ENCODE measurements around the gene ING2. TPM values are rescaled to one million over a fixed set of nuclear protein-coding genes. Genes with fewer than 3 reads are reported as not detected.

The ING2 gene
- total and polyA plus RNA-seq, 7 donors: 8.6 to 29.8 (median 11.1) TPM

DNA sequence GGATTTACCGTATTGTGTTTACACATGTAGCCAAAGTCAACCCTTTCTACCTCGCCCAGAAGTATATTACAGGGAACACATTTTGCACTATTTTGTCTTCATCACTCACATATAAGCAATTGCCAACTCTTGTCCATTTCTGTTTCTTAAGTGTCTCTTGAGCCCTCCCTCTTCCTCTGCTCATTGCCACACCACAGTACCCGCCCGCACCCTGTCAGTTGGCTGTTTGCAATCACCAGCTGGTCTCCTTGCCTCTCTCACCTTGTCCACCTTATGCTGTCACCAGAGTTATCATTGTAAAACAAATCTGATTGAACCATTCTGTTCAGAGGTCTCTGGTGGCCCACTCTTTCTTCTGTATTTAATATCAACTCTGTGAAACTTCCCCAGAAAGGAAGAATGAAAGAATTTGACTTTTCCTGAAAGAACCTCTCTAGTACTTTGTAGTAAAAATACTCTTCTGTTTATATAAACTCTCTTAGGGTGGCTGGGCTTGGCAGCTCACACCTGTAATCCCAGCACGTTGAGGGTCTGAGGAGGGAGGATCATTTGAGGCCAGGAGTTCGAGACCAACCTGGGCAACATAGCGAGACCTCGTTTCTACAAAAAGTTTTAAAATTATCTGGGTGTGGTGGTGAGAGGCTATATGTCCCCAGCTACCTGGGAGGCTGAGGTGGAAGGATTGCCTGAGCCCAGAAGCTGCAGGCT lies 50.2 kb downstream of the ING2 start:
- H3K4me3 ChIP-seq: no peak overlapping the region
- no peak for DNase-seq
- TF ChIP-seq, protein P1, sequence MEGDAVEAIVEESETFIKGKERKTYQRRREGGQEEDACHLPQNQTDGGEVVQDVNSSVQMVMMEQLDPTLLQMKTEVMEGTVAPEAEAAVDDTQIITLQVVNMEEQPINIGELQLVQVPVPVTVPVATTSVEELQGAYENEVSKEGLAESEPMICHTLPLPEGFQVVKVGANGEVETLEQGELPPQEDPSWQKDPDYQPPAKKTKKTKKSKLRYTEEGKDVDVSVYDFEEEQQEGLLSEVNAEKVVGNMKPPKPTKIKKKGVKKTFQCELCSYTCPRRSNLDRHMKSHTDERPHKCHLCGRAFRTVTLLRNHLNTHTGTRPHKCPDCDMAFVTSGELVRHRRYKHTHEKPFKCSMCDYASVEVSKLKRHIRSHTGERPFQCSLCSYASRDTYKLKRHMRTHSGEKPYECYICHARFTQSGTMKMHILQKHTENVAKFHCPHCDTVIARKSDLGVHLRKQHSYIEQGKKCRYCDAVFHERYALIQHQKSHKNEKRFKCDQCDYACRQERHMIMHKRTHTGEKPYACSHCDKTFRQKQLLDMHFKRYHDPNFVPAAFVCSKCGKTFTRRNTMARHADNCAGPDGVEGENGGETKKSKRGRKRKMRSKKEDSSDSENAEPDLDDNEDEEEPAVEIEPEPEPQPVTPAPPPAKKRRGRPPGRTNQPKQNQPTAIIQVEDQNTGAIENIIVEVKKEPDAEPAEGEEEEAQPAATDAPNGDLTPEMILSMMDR (IDR thresholded peaks at IDR 0.05): no peak
- TF ChIP-seq POLR2A (IDR thresholded peaks at IDR 0.05): no peak
- no peak for TF ChIP-seq EP300 (IDR thresholded peaks at IDR 0.05)
- no peak for TF ChIP-seq POLR2AphosphoS5 (IDR thresholded peaks at IDR 0.05)
- H3K4me1 ChIP-seq: no peaks in the 10 kb centered on the region
- H3K9me3 ChIP-seq: no peaks in the 10 kb centered on the region
- WGBS, 2 donors: 34 to 62% methylated on average over 8 of the region's 8 CpGs
- no peaks in the 10 kb centered on the region for H3K36me3 ChIP-seq
- intact Hi-C loops (cut with DNase I): no loop called here
- peaks cover 0 to 8% (median 0%) of the 10 kb centered on the region in 3 donors for H3K27me3 ChIP-seq
- no peak overlapping the region for H3K27ac ChIP-seq

DNA sequence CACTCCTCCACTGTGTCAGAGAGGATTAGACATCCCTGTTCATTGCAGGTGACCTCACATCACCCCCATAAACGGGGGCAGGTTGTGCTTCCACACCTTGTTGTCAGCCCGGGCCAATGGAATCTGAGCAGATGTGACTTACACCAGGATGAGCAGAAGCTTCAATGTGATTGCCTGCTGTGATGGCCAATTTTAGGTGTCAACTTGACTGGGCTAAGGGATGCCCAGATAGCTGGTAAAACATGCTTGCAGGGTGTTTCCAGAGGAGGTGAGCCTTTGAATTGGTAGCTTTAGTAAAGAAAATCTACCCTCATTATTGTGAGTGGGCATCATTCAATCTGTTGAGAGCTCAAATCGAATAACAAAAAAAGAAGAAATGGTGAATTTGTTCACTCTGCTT lies 52.1 kb downstream of the ING2 start:
- no peaks in the 10 kb centered on the region for H3K4me1 ChIP-seq
- H3K27me3 ChIP-seq: no peaks in the 10 kb centered on the region
- no peak overlapping the region for H3K27ac ChIP-seq
- WGBS, 2 donors: 54 to 77% methylated on average over 3 of the region's 3 CpGs
- intact Hi-C loops (cut with DNase I): no loop called here
- H3K4me3 ChIP-seq: no peak overlapping the region
- no peak for DNase-seq
- no peaks in the 10 kb centered on the region for H3K36me3 ChIP-seq
- no peaks in the 10 kb centered on the region for H3K9me3 ChIP-seq
- TF ChIP-seq EP300 (IDR thresholded peaks at IDR 0.05) (no peak), POLR2A (IDR thresholded peaks at IDR 0.05) (no peak), POLR2AphosphoS5 (IDR thresholded peaks at IDR 0.05) (no peak)
- TF ChIP-seq, protein P1 (IDR thresholded peaks at IDR 0.05): no peak

DNA sequence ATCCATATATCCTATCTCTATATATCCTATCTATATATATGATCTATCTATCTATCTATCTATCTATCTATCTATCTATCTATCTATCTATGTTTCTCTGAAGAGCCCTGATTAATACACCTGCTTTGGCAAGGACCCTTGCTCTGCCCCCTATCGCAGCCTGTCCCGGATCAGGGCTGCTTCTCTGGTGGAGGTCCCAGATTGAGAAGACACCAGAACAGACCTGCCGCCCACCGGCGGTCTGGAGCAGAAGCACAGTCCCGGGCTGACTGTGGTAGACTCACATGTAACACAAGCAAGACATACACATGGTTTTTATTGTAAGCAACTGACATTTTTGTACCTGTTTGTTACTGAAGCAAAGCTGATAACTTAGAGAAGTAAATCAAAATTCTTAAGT lies 52.8 kb downstream of the ING2 start:
- intact Hi-C loops (cut with DNase I): no loop called here
- WGBS, 2 donors: 94% methylated on average over 6 of the region's 6 CpGs
- no peaks in the 10 kb centered on the region for H3K4me1 ChIP-seq
- DNase-seq: no peak
- TF ChIP-seq POLR2AphosphoS5 (IDR thresholded peaks at IDR 0.05) (no peak), EP300 (IDR thresholded peaks at IDR 0.05) (no peak), POLR2A (IDR thresholded peaks at IDR 0.05) (no peak)
- TF ChIP-seq, protein P1 (IDR thresholded peaks at IDR 0.05): no peak
- H3K27ac ChIP-seq: no peak overlapping the region
- no peaks in the 10 kb centered on the region for H3K27me3 ChIP-seq
- no peaks in the 10 kb centered on the region for H3K9me3 ChIP-seq
- no peaks in the 10 kb centered on the region for H3K36me3 ChIP-seq
- no peak overlapping the region for H3K4me3 ChIP-seq

DNA sequence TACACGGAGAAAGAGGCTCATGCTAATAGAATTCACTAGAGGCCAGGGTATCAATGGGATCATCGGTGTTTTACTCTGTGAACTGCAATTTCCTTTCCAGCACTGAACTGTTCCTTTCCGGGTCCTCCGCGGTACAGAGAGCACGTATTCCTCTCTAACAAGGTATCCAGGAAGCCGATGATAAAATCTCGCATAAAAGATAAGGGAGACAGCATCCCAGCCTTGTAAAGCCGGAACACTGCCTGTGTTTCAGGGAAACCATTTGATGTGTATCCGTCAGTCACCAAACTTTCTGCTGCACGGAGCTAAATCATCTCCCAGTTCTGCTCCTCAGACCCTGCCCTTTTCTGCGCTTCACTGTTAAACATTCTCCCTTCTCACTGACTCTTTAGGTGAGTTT lies 54.0 kb downstream of the ING2 start:
- H3K4me3 ChIP-seq: no peak overlapping the region
- intact Hi-C loops (cut with DNase I): no loop called here
- no peak overlapping the region for H3K27ac ChIP-seq
- H3K9me3 ChIP-seq: no peaks in the 10 kb centered on the region
- WGBS, 2 donors: 17 to 60% methylated on average over 12 of the region's 12 CpGs
- no peak for DNase-seq
- H3K36me3 ChIP-seq: no peaks in the 10 kb centered on the region
- no peaks in the 10 kb centered on the region for H3K27me3 ChIP-seq
- TF ChIP-seq POLR2A (IDR thresholded peaks at IDR 0.05) (no peak), EP300 (IDR thresholded peaks at IDR 0.05) (no peak), POLR2AphosphoS5 (IDR thresholded peaks at IDR 0.05) (no peak)
- TF ChIP-seq, protein P1 (IDR thresholded peaks at IDR 0.05): no peak
- H3K4me1 ChIP-seq: no peaks in the 10 kb centered on the region

DNA sequence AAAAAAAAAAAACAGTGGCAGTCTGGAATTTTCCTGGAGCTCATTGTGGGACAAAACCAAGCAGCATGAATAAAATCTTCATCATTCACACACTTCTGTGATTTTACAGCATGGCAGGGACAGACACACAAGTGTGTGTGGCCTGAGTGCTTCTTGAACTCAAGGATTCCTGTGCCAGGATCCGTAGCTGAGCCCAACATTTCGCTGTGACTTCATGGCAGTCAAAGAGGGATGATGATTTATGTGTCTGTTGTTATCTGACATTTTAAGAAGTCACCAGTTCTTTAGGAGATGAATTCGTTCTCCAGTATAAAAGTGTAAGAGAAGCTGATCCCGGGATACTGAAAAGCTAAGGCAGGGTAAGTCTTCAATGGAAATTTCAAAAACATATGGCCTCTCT lies 57.0 kb downstream of the ING2 start:
- Histone ChIP-seq H3K27ac (no peak overlapping the region), H3K4me3 (no peak overlapping the region), H3K36me3 (no peaks in the 10 kb centered on the region), H3K27me3 (no peaks in the 10 kb centered on the region), H3K4me1 (no peaks in the 10 kb centered on the region), H3K9me3 (no peaks in the 10 kb centered on the region)
- TF ChIP-seq EP300 (IDR thresholded peaks at IDR 0.05) (no peak), POLR2A (IDR thresholded peaks at IDR 0.05) (no peak)
- 76 to 82% methylated on average over 4 of the region's 4 CpGs for WGBS, 2 donors
- no peak for DNase-seq
- intact Hi-C loops (cut with DNase I): no loop called here

Other genes with a start within 250 kb of the ING2 start
- not detected for gene CLDN22, start 184.8 kb upstream of the ING2 start, total RNA-seq
- not detected for gene CLDN22, start 184.8 kb upstream of the ING2 start, polyA plus RNA-seq
- gene CLDN24, start 182.6 kb upstream of the ING2 start, total RNA-seq: not detected
- gene CLDN24, start 182.6 kb upstream of the ING2 start, polyA plus RNA-seq: not detected
- 10 to 100 TPM; 17.7 to 35.0 (median 27.4) TPM for gene CDKN2AIP, start 60.4 kb upstream of the ING2 start, total RNA-seq
- gene CDKN2AIP, start 60.4 kb upstream of the ING2 start, polyA plus RNA-seq: 10 to 100 TPM; 12.9 to 14.8 (median 13.2) TPM
- gene RWDD4, start 154.1 kb downstream of the ING2 start, total RNA-seq: 10 to 100 TPM; 18.0 to 28.5 (median 21.7) TPM
- 10 to 100 TPM; 12.9 to 18.0 (median 16.2) TPM for gene RWDD4, start 154.1 kb downstream of the ING2 start, polyA plus RNA-seq
- gene TRAPPC11, start 154.2 kb downstream of the ING2 start, total RNA-seq: 10 to 100 TPM; 32.1 to 58.2 (median 39.9) TPM
- gene TRAPPC11, start 154.2 kb downstream of the ING2 start, polyA plus RNA-seq: 10 to 100 TPM; 11.4 to 14.9 (median 14.8) TPM

Data from sigmoid colon (tissue), 7 donors.